ENCODE data around the gene LRRC10B.
"Not testable (repeated sequence)": the region's sequence is repeated elsewhere in the genome, so short reads cannot be mapped to it uniquely, and the experiment has no call there.

LRRC10B gene

DNA sequence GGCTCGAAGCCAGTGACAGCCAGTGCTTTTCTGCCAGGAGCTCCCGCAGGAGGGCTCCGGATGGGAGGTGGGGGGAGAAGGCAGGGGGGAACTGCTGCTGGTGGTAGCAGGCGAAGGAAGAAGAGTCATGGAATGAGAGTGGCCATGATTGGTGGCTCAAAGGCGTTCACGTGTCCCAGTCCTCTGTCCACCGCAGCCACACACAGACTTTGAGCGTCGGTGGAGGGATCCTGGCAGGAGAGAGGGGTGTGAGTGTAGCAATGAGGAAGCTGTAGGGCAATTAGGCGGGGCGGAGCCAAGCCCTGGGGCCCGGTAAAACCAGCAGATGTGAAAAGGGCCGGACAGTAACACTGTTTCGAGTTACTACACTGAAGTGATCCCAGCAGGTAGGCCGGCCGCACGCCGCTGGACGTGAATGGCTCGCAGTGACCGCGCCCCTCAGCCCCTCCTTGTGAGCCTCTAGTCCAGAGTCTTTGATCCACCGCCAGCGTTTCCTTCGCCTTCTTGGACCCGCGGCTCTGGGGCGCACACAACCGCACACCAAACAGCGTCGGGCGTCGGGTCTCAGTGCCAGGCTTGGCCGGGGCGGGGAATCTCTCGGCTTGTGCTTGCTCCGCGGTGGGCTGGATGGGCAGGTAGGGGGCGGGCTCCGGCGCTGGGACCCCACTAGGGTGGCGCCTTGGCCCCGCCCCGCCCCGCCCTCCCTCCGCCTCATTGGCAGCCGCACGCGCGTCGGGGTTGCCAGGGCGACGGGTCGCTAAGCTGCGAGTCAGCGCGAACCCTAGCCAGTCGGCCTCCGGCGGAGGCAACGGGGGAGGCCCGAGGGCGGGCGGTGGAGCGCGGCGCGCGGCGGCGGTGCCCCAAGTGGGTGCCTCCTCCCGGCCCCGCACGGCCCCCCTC, at the start of gene LRRC10B:
Gene LRRC10B (plus strand): TSS at position 788 of the 900 bp plus-strand sequence. CDS start 250 bp downstream, outside the sequence.
- DNase-seq = peak in 1 of 2 experiments; percentile 33

DNA sequence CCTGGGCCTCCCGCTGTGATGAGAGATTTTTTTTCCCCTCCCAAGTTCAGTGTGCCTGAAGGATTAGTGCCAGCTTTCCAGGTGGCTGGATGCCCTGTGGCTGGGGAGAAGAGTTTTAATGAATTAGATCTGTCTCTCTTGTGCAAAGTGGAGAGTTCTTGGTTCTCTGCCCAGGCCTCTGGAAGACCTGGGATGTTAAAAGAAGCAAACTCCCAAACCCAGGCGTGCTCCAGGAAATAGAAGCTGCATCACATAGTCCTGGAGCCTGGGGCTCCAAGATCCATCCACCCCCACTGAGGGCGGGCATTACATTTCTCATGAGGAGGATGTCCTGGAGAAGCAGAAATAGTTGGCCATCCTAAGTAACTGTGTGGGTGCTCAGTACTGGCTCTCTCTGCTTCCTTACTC, 48.1 kb upstream of the LRRC10B start:
- DNase-seq = peak; percentile 73 to 94

DNA sequence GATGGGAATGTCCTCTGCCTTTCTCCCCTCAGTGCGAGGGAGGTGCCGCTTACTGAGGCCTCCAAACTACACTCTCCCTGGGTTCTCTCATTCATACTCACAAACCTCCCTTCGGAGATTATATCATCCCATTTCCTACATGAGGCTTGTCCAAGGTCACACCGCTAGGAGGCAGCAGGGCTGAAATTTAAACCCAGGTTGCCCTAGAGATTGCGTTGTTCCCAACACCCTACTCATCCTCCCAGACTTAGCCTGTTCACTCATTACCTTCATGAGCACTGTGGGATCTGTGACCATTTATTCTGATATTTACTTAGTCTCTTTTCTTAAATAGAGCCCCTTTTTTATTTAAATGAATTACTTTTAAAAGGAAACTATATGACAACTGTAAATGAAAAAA, 47.6 kb upstream of the LRRC10B start:
- no peak for DNase-seq

DNA sequence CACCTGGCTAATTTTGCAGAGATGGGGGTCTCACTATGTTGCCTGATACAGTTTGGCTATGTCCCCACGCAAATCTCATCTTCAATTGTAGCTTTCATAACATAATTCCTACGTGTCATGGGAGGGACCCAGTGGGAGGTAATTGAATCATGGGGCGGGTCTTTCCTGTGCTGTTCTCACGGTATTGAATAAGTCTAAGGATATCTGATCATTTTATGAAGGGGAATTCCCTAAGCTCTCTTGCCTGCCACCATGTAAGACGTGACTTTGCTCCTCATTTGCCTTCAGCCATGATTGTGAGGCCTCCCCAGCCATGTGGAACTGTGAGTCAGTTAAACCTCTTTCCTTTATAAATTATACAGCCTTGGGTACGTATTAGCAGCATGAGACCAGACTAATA, 40.9 kb upstream of the LRRC10B start:
- DNase-seq = not testable (repeated sequence)

DNA sequence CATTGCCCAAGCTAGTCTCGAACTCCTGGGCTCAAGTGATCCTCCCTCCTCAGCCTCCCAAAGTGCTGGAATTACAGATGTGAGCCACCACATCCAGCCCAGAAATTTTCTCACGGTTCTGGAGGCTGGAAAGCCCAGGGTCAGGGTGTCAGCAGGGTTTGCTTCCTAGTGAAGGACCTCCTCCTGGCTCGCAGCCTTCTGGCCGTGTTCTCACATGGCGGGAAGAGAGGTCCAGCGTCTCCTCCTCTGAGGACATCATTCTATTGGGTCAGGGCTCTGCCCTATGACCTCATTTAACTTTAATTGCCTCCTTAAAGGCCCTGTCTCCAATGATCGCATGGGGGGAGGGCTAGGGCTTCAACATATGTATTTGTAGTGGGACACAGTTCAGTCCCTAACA, 40.5 kb upstream of the LRRC10B start:
- no peak for DNase-seq

DNA sequence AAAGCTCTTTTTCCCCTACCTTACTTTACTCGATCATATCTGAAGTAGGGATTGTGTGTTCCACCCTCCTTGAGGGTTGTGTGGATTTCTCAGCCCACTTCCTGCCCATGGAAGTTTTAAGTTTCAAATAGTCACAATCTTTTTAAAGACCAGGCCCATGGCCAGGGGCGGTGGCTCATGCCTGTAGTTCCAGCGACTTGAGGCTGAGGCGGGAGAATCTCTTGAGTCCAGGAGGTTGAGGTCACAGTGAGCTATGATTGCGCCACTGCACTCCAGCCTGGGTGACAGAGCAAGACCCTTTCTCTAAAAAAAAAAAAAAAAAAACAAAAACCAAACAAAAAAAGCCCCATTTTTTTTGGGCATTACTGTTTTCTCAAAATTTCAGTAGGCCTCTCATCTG, 36.3 kb upstream of the LRRC10B start:
- DNase-seq = no peak

DNA sequence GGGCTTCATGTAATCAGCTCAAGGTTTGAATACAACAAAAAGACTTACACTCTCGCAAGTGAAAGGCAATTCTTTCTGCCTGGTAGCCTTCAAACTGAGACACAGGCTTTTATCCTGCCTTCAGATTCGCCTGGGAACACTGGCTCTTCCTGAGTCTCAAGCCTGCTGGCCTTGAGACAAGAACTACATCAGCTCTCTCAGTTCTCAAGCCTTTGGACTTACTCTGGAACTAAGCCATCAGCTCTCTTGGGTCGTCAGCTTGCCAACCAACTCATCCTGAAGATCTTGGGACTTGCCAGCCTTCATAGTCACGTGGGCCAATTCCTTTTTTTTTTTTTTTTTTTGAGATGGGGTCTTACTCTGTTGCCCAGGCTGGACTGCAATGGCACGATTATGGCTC, 35.7 kb upstream of the LRRC10B start:
- DNase-seq = peak; percentile 75 to 91

DNA sequence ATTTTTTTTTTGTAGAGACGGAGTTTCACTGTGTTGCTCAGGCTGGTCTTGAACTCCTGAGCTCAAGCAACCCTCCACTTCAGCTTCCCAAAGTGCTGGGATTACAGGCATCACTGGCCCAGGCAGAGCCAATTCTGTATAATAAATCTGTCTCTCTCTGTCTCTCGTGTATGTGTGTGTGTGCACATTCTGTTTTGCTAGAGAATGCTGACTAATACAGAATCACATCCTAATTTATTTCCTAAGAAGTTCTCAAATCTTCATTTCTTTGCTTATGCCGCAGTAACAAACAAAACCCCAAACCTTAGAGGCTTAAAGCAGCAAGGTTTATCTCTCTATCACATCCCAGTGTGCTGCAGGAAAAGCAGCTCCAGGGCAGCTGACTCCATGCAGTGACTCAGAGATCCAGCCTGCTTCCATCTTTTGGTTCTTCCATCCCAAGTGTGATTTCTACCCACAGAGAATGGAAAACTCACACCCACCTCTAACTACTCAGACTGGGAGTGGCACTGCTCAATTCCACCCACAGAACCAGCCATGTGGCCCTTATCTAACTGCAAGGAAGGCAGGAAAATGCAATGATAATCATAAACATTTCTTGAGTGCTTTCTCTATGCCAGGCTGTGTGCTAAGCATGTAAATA, 35.1 kb upstream of the LRRC10B start:
- DNase-seq = no peak

DNA sequence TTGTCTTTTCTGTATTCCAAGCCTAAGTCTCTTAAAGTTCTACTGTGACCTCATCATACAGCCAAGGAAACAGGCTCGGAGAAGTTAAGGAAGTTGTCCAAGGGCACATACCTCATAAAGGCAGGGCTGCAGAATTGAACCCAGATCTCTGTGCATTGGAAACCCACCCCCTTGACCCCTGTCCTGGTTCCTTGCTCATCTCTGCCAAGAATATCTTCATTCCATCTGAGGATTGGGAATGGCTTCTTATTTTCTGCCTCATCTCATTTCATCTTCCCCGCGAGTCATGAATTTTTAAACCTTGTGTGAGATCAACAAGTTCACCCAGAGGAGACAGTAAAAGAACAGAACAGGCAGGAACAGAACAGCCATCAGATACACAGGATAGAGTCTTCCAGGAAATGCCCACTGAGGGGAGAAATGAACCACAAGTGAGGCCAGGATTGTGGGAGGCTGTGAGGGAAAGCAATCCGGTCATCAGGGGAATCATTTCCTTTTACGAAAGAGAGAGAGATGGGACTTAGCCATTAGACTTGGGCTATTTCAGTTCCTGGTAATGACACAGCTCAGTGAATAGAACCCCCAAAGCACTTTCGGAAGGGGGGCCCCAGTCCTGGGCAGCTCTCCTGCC, 34.4 kb upstream of the LRRC10B start:
- no peak for DNase-seq

DNA sequence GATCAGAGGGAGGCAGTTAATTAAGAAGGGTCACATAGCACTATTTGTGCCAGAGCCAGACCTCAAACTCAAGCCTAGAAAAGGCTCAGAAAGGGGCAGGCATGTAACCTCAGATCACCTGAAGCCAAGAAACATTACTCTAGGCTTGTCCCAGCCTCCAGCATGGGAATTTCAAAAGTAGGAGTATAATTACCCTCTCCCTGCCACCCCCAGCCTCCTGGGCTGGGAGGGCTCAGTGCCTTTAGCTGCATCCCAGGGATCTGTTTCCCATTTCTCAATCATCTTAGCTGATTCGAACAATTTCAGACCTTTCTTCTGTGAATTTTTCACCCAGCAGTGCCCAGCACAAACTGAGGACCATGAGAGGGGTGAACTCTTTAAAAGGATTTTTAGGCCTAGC, 33.1 kb upstream of the LRRC10B start:
- no peak for DNase-seq

DNA sequence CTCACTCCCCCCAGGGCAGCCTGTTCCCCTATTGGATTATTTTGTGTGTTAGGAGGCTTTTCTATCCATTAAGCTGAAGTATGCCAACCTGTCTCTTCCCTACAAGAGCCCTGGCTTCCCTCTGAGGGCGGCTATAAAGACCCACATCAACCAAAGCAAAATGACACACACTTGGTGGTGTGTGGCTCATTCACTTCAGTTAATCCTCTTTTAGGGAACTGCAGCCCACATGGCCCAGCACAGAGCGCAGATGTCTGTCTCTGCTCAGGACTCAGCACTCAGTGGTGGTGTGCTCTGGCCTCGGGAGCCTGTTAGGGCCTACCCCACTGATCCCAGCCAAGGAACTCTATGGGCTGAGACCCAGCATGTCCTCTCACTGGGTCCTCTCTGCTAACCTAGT, 32.2 kb upstream of the LRRC10B start:
- DNase-seq = no peak

DNA sequence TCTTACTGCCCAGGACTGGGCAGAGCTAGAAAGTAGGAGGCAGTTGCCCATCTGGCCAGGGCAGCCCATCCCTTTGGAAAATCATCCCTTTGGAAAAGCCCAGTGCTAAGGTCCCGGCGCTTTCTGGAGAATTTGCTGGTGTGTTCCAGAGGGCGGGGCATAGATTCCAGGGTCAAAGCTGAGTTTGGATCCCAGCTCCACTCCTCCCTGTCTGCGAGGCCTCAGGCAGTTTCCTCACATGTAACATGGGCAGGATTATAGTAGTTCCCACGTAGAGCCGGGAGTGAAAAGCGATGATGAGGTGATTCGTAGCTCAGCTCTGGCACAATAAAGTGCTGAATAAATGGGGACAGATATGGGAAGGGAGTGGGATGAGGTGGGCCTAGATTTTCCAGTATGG, 31.4 kb upstream of the LRRC10B start:
- DNase-seq = no peak

DNA sequence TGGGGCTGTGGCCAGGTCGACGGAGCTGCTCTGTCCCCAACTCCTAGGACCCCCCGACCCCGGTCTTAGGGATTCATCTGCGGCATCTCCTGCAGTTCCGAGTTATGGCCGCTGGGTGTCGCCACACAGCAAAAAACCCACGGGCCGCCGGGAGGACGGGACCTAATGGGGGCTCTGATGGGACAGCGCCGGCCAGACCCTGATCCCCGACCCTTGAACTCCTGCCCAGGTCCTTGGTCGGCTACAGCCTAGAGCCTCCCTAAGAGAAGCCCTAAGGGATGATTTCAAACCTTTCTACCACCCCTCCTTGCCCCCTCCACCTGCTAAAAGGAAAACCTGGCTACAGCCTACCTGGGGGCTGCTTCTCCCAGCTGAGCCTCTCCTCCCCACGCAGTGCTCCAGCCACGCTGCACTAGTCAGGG, 30.8 kb upstream of the LRRC10B start:
- DNase-seq = peak in 1 of 2 experiments; percentile 48

DNA sequence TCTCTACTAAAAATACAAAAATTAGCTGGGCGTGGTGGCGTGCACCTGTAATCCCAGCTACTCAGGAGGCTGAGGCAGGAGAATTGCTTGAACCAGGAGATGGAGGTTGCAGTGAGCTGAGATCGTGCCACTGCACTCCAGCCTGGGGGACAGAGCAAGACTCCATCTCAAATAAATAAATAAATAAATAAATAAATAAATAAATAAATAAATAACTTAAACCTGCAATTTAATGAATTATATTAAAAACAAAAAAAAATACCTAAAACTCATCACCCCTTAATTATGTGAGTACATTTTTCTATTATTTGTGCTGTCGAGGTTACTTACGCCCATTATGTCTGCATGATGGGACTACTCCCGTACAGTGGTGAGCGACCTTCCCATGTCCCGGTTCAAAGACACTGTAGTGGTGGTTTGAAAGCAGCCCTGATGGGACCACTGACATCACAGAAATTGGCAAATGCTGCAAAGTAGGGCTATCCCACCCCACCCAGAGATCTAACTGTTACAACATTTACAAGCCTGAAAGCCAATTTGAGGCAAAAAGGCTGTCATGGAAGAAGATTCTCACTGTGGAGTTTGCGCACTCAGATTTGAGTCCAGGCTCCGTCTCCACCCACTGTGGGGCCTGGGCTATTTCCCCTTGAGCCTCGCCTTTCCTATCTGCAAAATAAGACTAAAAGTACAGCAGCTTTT, 29.0 kb upstream of the LRRC10B start:
- not testable (repeated sequence) for DNase-seq

DNA sequence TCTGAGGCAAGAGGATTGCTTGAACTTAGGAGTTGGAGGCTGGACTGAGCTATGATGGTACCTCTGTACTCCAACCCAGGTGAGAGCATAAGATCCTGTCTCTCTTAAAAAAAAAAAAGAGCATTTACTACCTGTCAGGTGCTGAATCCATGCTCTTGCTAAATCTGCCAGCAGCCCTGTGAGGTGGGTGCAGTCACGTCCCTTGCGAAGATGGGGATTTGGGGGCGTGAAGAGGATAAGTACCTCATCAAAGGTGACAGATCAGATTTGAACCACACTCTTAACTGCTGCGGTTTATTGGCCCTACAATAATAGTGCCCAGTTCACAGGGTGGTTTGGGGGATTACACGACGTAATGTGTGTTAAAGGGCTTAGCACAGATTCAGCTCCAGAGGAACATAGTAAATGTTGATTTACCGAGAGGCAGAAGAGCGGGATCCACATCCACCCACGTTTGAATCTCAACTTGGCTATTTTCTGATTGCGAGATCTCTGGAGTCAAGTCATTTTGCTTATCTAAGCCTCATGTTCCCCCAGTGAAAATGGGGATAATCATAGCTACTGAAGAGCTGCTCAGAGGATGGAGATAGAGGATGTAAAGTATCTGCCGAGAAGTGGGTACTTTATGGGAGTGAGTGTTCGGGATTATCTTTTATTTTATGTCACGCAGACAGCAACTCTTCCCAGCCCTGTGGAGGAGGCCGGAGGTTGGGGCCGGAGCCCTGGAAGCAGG, 28.1 kb upstream of the LRRC10B start:
- no peak for DNase-seq

DNA sequence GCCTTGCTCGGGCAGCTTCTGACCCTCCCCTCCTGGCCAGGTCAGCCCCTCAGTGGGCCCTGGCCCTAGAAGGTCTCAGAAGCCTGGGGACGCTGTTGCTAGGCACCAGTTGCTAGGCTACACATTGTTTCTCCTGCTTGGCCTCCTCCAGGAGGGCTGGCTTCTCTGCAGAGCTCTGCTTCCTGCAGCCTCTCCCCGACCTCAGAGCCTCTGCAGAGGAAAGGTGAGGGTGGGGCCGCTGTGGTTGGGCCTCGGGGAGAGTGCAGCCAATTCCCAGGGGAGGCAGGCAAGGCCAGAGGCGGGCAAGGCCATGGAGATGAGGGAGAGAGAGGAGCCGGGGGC, 27.6 kb upstream of the LRRC10B start:
- DNase-seq = no peak

DNA sequence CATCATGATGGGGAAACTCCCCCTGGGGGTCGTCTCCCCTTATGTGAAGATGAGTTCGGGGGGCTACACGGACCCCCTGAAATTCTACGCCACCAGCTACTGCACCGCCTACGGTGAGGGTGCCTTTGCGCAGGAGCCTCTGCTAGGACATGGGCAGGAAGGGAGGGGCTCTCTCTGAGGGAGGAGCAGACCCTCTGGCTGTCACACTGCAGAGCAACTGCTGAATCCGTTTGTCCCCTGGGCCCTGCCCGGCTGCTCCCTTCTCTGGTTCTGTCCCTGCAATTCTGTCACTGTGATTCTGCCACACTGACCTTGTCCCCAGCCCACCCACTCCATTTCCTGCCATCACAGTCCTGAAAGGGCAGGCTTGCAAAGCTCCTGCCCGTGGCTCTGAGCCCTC, 26.7 kb upstream of the LRRC10B start:
- DNase-seq = no peak

DNA sequence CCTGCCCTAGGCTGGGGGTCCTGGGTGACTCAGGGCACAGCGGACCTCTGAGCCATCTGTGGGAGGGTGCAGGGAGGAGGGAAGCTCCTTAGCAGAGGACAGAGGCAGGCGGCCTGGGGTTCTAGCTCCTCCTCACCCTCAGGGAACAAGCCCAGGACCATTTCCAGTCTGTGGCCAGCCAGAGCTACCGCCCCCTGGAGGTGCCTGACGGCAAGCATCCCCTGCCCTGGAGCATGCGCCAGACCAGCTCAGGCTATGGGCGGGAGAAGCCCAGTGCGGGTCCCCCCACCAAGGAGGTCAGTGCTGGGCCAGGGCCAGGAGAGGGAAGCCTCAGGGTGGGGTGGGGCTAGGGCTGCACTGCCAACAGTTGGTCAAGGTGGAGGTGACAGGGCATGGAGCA, 26.0 kb upstream of the LRRC10B start:
- DNase-seq = no peak

DNA sequence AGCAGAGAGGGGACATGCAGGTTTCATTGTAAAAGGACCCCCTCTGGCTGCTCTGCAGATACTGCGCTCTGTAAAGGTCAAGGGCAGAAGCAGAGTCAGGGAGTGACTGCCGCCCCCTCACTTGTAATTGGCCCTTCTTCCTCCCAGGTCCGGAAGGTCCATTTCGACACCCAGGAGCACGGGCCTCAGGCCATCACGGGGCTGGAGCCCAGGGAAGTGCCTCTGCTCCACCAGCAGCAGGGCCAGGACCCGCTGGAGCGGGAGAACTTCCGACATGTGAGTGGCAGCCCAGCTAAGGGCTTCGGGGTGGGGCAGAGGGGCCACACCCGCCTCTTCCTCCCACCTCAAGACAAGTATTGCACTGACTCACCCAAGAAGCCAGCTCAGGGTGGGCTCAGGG, 24.0 kb upstream of the LRRC10B start:
- DNase-seq = no peak

DNA sequence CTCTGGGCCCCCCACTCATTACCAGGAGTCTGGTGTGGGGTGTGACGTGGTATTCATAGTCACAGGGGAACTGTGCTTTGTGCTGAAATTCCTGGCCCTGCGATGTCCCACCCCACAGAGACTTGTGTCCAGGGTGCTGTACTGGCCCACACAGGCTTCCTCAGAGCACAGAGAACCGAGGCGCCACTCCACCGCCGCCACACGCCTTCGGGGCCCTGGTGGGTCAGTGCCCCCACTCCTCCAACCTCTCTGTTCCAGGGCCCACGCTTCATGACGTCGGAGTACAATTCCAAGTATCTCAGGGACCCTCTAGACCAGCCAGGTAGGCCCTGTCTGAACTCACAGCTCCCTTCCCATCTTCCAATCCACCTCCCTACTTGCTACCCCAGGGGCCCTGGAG, 23.5 kb upstream of the LRRC10B start:
- DNase-seq = no peak

DNA sequence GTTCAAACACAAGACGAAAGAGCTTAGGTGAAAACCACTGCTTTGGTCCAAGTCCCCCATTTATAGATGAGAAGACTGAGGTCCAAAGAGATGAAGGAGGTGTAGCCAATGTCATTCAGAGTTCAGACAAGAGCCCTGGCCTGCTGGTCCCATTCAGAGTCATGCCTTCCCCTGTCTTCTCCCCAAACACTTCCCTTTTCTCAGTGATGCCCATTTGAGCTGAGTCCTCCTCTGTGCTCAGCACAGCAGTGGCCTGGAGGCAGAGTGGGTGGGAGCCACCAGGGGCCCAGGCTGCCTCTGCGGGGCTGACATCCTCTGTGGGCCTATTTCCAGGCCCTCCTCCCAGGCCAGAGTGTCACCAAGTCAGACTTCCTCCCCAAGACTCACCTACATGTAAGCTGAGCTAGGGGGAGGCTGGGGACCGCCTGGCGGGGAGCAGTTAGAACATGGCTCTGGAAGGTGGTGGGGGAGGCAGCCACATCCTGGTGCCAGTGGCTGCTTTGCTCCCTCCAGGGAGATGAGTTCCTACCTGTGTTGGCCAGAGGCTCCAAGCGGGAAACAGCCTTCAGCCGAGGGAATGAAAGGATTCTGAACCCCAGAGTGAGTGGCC, 22.4 kb upstream of the LRRC10B start:
- DNase-seq = no peak

DNA sequence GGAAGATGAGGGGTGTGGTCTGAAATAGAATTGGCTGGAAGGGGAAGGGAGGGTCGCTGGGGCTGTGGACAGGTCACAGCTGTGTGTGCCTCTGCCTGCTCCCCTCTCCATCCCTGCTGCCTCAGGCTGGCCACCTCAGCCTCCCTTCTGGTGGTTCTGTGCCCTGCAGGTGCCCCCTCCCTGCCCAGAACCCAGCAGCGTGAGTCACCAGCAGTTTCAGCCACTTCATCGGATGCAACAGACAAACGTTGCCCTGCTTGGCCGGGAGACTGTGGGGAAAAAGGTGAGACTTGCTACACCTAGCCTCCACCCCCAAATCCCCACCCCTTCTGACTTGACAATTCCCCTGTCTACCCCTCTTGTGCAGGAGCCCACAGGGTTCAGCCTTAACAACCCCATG, 21.8 kb upstream of the LRRC10B start:
- no peak for DNase-seq

Measured in NCI-H446 (cell line).